GM21526 (cell line): ENCODE results near the gene ZNF217.
"Not testable (repeated sequence)": the region's sequence is repeated elsewhere in the genome, so short reads cannot be mapped to it uniquely, and the experiment has no call there.

Experiments used
- ATAC-seq: cut with Tn5 transposase; IDR thresholded peaks from one replicate; pipeline ENCODE4 v1.9.1; 2021; ENCODE audit warnings: moderate library complexity; ENCODE audit not compliant: unreplicated experiment, low FRiP score

ZNF217 gene

DNA sequence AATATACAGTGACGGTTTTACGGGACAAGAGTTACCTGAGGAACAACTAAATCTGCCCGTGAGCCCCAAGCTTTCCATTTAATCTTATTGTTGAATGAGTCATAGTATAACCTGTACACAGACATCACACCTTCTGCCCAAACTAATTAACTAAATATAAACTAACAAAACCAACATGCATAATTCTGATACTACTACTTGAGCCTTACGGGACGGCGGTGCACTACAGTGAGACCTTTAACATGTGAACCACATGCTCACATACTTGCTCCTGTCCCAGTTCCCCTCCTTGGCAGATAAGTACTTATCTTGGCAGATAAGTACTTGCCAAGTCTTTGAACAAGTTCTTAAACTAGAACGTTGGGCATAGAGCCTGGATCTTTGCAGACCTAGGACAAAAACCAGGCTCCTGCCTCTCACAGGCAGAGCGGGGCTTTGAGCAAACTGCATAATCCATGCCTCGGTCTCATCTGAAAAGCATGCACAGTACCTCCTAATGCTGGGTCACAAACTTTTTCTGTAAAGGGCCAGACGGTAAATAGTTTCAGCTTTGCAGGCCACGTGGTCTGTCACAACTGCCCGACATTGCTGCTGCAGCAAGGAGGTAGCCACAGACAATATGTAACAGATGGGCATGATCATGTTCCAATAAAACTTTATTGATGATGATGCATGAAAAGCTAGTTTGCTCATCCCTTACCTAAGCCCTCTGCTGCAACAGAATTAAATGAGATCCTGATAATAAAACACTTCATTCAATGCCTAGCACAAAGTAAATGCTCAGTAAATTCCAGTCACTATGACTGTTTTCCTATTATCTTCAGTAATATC lies 23.0 kb downstream of the ZNF217 start:
- ATAC-seq = no peak

DNA sequence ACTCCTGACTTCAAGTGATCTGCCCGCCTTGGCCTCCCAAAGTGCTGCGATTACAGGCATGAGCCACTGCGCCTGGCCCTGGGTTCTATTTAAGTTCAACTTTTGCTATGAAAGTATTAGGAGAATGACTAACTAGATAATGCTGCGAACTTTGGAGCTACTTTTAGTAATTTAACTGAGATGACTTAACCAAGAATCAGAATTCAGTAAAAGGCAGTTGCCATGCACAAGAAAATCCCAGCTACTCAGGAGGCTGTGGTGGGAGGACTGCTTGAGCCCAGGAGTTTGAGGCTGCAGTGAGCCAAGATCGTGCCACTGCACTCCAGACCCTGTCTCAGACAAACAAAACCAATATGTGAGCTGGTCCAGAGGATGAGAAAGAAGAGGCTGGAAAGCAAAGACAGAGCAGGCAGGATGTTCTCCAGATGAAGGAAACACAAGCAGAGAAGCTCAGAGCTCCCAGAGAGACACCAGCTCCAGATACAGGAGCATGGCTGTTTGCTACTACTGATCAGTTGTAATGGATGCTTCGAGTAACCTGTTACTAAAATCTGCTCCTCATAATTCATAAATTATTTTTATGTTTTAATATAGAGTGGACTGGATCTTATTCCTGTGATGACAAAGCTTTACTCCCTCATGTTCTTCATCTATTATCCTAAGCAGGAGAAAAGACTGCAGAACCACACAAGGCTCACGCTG lies 23.9 kb downstream of the ZNF217 start:
- no peak for ATAC-seq

DNA sequence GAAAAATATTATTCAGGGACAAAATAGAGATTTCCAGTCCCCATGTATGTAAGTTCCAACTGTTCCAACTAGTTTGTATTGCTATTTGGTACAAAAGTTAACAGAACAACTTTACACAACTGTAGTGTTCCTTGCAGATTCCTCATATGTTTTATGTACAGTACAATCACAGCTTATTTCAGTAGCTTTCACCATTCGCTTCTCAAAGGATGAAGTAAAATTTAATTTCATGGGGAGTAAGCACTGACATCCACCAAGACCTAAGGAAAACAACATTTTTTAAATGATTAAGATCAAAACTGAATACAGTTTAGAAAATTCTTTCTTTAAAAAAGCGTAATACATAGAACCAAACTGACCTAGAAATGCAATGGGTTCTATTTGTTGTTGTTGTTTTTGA lies 24.6 kb downstream of the ZNF217 start:
- no peak for ATAC-seq

DNA sequence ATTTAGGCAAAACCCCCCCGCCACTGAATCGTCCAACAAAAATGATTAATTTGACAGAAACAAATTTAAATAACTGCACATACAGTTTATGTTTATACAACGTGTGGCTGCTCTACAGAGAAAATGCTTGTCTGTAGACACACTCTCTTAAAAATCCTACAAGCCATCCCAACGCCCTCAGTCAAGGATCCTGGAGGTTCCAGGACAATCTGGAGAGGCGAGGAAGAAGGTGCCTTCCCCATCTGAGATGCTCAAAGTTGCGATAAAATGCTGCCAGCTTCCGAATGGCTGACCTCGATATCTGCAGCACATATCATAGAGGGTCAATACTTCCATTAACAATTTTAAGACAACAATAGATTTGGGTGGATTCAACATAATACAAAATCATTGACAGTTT lies 25.3 kb downstream of the ZNF217 start:
- no peak for ATAC-seq

DNA sequence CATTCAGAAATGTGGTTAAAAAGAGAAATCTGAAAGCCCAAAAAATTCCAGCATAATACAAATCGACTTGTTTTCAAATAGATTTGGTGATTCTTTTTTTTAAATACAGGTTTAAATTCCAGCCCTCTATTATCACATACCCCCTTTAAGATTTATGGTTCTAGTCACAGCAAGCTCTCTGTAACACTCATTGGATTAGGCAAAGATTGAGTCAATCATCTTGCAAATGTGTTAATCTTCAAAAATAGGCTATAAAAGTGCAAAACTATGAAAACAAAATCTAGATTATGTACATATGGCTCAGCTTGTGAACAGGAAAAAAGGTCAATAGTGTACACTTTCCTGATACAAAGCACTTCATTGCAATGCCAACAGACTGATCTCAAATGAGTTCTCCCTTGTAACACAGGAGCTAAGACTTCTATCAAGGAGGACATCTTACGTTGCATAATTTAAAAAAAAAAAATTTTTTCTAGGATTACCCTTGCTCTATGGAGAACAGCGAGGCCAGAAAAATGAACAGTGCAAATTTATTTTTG lies 26.2 kb downstream of the ZNF217 start:
- no peak for ATAC-seq

DNA sequence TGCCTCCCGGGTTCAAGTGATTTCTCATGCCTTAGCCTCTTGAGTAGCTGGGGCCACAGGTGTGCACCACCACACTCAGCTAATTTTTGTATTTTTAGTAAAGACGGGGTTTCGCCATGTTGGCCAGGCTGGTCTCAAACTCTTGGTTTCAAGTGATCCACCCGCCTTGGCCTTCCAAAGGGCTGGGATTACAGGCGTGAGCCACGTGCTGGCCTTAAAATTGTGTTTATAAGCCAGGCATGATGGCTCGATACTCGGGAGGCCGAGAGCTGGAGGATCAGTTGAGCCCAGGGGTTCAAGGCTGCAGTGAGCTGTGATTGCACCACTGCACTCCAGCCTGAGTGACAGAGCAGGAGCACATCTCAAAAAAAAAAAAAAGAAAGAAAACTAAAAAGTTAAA lies 27.0 kb downstream of the ZNF217 start:
- ATAC-seq = not testable (repeated sequence)

DNA sequence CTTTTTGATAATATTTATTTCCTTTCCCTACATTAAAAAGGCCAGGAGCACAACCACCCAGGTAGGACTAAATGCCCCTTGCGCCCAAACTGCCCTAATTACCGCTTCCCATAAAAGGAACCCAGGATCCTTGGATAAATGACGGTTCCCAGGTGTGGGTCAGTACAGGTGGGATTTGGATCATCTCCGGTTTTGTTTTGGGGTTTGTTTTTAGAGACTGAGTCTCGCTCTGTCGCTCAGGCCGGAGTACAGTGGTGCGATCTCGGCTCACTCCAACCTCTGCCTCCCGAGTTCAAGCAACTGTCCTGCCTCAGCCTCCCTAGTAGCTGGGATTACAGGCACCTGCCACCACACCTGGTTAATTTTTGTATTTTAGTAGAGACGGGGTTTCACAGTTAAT lies 28.4 kb downstream of the ZNF217 start:
- no peak for ATAC-seq

DNA sequence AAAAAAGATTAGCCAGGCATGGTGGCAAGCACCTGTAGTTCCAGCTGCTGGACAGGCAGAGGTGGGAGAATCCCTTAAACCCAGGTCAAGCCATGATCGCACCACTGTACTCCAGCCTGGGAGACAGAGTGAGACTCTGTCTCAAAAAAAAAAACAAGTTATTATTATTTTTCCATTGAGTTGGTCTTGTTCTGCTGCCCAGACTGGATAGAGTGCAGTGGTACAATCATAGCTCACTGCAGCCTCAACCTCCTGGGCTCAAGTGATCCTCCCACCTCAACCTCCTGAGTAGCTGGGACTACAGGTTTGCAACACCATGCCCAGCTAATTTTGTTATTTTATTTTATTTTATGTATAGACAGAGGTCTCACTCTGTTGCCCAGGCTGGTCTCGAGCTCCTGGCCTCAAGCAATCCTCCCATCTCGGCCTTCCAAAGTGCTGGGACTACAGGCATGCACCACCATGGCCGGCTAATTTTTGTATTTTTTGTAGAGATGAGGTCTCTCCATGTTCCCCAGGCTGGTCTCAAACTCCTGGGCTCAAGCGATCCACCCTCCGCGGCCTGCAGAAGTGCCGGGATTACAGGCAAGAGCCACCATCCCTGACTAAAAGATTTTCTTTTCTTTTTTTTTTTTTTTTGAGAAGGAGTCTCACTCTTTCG lies 31.4 kb downstream of the ZNF217 start:
- ATAC-seq = not testable (repeated sequence)

DNA sequence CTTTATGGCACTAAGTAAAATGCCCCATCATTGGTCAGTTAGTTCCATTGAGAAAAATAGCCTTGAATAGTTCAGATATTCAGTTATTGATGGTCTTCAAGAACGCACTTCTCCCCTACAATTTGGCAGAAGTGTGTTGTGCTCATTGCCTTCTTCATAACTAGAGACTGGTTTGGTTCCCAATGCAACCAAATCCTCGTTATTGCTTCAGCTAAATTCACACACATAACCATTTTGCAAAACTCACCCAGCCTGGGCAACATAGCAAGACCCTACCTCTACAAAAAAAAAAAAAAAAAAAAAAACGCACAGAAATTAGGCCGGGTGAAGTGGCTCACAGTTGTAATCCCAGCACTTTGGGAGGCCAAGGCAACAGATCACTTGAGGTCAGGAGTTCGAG lies 32.1 kb downstream of the ZNF217 start:
- ATAC-seq = no peak

DNA sequence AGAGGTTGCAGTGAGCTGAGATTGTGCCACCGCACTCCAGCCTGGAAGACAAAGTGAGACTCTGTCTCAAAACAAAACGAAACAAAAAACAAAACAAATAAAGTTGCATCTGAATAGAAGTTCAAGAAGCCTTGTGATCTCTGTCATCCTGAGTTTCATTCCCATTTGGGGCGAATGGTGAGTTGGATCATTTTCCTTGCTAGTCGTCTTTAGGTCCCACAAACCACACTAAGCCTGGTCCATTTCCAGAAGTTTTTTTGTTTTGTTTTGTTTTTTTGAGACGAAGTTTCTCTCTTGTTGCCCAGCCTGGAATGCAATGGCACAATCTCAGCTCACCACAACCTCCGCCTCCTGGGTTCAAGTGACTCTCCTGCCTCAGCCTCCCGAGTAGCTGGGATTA lies 33.8 kb downstream of the ZNF217 start:
- no peak for ATAC-seq

DNA sequence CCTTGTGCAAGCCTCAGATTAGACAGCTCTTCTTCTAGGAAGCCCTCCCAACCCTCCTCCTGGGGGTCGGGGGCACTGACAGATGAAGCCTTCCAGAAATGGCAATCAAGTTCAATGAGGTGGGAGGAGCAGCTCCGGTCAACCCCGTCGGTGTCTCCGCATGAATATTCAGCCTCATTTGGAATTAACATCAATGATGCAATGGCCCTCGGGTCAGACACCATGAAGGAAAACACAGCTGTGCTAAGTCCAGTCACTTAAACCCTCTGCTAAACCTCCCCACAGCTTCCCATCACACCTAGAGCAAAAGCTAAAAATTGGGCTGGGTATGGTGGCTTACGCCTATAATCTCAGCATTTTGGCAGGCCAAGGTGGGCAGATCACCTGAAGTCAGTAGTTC lies 36.5 kb downstream of the ZNF217 start:
- ATAC-seq = no peak

DNA sequence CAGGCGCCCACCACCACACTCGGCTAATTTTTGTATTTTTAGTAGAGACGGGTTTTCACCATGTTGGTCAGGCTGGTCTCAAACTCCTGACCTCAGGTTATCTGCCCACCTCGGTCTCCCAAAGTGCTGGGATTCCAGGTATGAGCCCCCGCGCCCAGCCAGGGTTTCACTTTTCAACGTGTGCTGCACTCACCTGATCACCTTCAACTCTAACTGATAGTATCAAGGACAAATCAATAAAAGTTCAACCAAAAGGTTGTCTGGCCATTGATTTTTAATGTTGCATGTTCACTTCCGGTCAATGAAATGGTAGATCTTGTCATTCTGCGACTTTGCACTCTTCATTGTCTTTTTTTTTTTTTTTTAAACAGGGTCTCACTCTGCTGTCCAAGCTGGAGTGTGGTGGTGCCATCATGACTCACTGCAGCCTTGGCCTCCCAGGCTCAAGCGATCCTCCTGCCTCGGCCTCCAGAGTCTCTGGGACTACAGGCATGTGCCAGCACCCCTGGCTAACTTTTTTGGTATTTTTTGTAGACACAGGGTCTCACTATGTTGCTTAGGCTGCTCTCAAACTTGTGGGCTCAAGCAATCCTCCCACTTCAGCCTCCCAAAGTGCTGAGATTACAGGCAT lies 37.3 kb downstream of the ZNF217 start:
- no peak for ATAC-seq

DNA sequence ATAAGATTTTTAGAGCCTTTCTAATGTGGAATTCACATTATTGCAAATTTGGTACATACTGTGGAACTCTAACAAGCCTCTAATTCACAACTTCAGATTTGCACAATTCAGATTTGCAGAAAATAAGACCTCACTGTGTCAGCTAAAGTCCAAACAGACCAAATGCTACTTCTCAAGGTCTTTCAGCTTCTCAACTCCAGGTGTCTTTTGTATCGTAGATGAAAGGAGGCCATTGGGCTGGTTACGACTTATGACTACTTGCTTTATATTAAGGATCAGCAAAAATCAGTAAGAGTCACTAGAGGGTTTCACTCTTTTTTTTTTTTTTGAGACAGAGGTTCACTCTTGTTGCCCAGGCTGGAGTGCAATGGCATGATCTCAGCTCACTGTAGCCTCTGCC lies 37.8 kb downstream of the ZNF217 start:
- ATAC-seq = no peak

DNA sequence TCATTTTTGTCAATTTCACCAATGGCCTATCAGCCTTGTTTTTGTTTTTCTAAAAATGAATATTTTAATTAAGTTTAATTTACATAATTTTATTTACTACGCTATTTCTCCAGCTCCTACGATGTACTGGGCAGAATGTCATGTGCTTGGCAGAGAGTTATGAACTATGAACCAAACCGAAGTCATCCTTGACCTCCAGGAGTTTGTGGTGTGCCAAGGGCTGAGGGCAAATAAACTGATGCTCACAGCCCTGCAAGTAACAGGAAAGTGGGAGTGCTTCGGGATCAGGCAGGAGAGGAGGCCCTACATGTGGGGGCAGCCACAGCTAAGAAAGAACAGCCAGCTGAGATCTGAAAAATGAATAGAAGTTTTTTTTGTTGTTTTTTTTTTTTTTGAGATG lies 38.6 kb downstream of the ZNF217 start:
- ATAC-seq = no peak

DNA sequence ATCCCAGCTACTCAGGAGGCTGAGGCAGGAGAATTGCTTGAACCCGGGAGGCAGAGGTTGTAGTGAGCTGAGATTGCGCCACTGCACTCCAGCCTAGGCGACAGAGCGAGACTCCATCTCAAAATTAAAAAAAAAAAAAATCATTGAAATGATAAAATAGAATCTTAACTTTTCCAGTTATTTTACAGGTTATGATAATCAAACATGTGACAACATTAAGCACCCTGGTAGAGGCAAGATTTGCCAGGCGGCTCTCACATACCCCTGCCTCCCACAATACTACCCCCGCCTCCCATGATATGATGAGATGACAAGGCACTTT lies 41.1 kb downstream of the ZNF217 start:
- ATAC-seq = not testable (repeated sequence)

DNA sequence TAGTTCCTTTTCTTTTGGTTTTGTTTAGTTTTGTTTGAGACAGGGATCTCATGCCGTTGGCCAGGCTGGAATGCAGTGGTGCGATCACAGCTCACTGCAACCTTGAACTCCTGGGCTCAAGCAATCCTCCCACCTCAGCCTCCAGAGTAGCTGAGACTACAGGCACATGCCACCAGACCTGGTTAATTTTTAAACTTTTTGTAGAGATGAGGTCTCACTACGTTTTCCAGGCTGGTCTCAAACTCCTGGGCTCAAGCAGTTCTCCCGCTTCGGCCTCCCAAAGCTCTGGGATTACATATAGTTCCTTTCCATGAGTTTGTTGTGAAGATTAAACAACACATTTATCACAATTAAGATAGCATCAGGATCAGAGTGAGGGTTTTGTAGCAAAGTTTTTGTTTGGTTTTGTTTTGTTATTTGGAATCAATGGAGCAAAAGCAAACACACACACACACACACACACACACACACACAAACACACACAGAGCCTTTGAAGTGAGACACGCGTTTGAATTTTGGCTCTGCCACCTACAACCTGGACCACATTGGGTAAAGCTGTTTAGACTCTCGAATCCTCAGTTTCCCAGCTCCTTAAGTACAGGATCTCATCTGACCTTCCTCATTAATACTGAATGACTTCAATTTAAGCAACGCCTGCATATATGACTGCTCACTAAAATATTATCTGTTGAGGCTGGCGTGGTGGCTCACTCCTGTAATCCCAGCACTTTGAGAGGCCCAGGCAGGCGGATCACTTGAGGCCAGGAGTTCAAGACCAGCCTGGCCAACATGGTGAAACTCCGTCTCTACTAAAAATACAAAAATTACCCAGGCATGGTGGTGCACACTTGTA lies 41.7 kb downstream of the ZNF217 start:
- ATAC-seq = not testable (repeated sequence)

DNA sequence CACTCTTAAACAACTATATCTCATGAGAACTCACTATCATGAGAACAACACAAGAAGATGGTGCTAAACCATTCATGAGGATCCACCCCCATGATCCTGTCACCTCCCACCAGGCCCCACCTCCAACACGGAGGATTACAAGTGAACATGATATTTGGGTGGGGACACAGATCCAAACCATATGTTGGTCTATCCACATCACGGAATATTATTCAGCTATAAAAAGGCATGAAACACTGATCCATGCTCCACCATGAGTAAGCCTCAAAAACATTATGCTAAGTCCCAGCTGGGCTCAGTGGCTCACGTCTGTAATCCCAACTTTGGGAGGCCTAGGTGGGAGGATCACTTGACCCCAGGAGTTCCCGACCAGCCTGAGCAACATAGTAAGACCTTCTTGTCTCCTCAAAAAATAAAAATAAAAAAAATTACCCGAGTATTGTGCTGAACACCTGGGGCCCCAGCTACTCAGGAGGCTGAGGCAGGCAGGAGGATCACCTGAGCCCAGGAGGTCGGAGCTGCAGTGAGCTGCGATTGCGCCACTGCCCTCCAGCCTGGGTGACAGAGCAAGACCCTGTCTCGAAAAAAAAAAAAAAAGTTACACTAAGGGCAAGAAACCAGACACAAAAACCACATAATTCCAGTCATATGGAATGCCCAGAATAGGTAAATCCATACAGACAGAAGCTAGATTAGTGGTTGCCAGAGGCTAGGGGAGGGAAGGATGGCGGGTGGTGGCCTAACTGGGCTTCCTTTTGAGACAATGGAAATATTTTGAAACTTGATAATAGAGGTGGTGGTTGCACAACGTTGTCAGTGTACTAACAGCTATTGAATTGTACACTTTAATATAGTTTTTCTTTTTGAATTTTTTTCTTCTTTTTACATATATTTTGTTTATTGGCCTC lies 43.1 kb downstream of the ZNF217 start:
- no peak for ATAC-seq

DNA sequence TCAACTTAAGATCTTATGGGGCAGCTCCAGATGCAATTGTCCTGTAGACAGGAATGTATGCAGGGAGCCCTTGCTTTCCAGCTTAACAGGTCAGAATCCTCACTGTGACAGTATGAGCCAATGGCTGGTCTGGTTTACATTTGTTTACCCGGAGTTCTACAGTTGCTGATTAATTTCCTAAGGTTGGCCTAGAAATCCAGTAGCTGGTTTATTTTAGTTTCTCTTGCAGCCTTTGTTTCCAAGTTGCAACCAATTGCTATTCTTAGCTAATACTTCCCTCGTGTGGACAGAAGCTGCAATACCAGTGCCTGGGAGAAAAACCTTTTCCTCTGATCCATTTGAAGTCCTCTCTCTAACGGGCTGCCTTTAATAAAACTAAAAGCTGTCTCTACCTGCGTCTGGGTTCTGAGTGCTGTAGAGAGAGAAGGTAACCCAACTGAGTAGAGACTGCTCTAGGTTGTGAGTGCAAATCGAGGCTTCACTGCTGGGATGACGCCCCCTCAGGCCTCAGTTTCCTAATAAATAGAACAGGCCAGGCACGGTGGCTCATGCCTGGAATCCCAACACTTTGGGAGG lies 45.9 kb downstream of the ZNF217 start:
- no peak for ATAC-seq

DNA sequence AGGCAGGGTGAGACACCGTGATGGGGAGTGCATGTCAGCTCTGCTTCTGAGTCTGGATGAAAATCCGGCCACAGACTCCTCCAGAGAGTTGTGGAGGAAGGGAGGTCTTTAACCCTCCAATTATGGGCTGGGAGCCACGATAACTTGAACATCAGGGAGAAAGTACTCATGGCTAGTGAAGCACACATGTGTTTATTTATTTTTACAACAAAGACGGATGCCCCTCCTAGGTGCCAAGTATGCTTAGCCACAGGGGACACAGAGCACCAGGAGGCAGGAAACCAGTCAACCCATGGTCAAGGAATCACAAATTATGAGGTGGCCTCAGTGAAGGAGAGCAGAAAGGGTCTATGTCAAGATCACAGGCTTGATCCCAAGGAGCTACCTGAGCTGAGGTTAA lies 54.1 kb downstream of the ZNF217 start:
- no peak for ATAC-seq
